ENCODE results near the gene LZTR1. TPM values are rescaled to one million over a fixed set of nuclear protein-coding genes. Genes with fewer than 3 reads are reported as not detected.

The LZTR1 gene
- total and polyA plus RNA-seq, 2 donors from 2014 or later: 24.3 to 66.4 TPM

- no peak for FAIRE-seq
- no peak for TF ChIP-seq CTCF (IDR thresholded peaks at IDR 0.05; ENCODE audit: borderline replicate concordance, extremely low read depth, insufficient read depth)
- H3K27ac ChIP-seq (ENCODE audit: low read depth in 2 of 2, low read length in 2 of 2): no peak overlapping the region
- no peak overlapping the region for H3K9ac ChIP-seq (ENCODE audit: low read length in 3 of 3)
- H3K36me3 ChIP-seq (ENCODE audit: control insufficient read depth in 2 of 3, insufficient read depth in 3 of 3, low read length in 3 of 3): no peaks in the 10 kb centered on the region
- H3K4me3 ChIP-seq (ENCODE audit: low read length in 3 of 3): no peak overlapping the region
- H3K4me1 ChIP-seq (ENCODE audit: control insufficient read depth in 2 of 3, insufficient read depth in 2 of 3, low read depth in 1 of 3, low read length in 3 of 3): peaks cover 0 to 7% (median 0%) of the 10 kb centered on the region in 3 donors
- DNase-seq: no peak
- no peaks in the 10 kb centered on the region for H3K9me3 ChIP-seq (ENCODE audit: control insufficient read depth in 2 of 3, insufficient read depth in 1 of 3, low read length in 3 of 3)
- intact Hi-C loops (cut with DNase I): no loop called here
- peaks cover 3% of the 10 kb centered on the region for H3K27me3 ChIP-seq (ENCODE audit: control insufficient read depth, insufficient read depth, low read length)
These were observed 18.7 kb upstream of the LZTR1 start for GRCh38 chr22:20963201-20964052.

GRCh38 chr22:20964090-20964798 is 17.9 kb upstream of the LZTR1 start:
- no peak overlapping the region for H3K27ac ChIP-seq (ENCODE audit: low read depth in 2 of 2, low read length in 2 of 2)
- peaks cover 0 to 7% (median 0%) of the 10 kb centered on the region in 3 donors for H3K4me1 ChIP-seq (ENCODE audit: control insufficient read depth in 2 of 3, insufficient read depth in 2 of 3, low read depth in 1 of 3, low read length in 3 of 3)
- H3K9ac ChIP-seq (ENCODE audit: low read length in 3 of 3): no peak overlapping the region
- DNase-seq (no peak), FAIRE-seq (no peak)
- intact Hi-C loops (cut with DNase I): no loop called here
- no peak for TF ChIP-seq CTCF (IDR thresholded peaks at IDR 0.05; ENCODE audit: borderline replicate concordance, extremely low read depth, insufficient read depth)
- H3K36me3 ChIP-seq (ENCODE audit: control insufficient read depth in 2 of 3, insufficient read depth in 3 of 3, low read length in 3 of 3): no peaks in the 10 kb centered on the region
- no peak overlapping the region for H3K4me3 ChIP-seq (ENCODE audit: low read length in 3 of 3)
- no peaks in the 10 kb centered on the region for H3K9me3 ChIP-seq (ENCODE audit: control insufficient read depth in 2 of 3, insufficient read depth in 1 of 3, low read length in 3 of 3)
- H3K27me3 ChIP-seq (ENCODE audit: control insufficient read depth, insufficient read depth, low read length): peaks cover 3% of the 10 kb centered on the region

- TF ChIP-seq CTCF (IDR thresholded peaks at IDR 0.05; ENCODE audit: borderline replicate concordance, extremely low read depth, insufficient read depth): no peak
- Histone ChIP-seq H3K27ac (ENCODE audit: low read depth in 2 of 2, low read length in 2 of 2) (no peak overlapping the region), H3K9me3 (ENCODE audit: control insufficient read depth in 2 of 3, insufficient read depth in 1 of 3, low read length in 3 of 3) (no peaks in the 10 kb centered on the region), H3K4me3 (ENCODE audit: low read length in 3 of 3) (no peak overlapping the region), H3K9ac (ENCODE audit: low read length in 3 of 3) (no peak overlapping the region), H3K4me1 (ENCODE audit: control insufficient read depth in 2 of 3, insufficient read depth in 2 of 3, low read depth in 1 of 3, low read length in 3 of 3) (peaks cover 0 to 7% (median 0%) of the 10 kb centered on the region in 3 donors), H3K36me3 (ENCODE audit: control insufficient read depth in 2 of 3, insufficient read depth in 3 of 3, low read length in 3 of 3) (no peaks in the 10 kb centered on the region), H3K27me3 (ENCODE audit: control insufficient read depth, insufficient read depth, low read length) (peaks cover 3% of the 10 kb centered on the region)
- intact Hi-C loops (cut with DNase I): no loop called here
- DNase-seq (no peak), FAIRE-seq (no peak)
These were observed 17.3 kb upstream of the LZTR1 start for GRCh38 chr22:20964799-20965103.

Data from kidney (tissue), 14 donors.